ENCODE data around the gene PCDH9. TPM values are rescaled to one million over a fixed set of nuclear protein-coding genes. Genes with fewer than 3 reads are reported as not detected.

The PCDH9 gene
- total and polyA plus RNA-seq, 12 donors: 2.9 to 32.0 (median 15.4) TPM

DNA sequence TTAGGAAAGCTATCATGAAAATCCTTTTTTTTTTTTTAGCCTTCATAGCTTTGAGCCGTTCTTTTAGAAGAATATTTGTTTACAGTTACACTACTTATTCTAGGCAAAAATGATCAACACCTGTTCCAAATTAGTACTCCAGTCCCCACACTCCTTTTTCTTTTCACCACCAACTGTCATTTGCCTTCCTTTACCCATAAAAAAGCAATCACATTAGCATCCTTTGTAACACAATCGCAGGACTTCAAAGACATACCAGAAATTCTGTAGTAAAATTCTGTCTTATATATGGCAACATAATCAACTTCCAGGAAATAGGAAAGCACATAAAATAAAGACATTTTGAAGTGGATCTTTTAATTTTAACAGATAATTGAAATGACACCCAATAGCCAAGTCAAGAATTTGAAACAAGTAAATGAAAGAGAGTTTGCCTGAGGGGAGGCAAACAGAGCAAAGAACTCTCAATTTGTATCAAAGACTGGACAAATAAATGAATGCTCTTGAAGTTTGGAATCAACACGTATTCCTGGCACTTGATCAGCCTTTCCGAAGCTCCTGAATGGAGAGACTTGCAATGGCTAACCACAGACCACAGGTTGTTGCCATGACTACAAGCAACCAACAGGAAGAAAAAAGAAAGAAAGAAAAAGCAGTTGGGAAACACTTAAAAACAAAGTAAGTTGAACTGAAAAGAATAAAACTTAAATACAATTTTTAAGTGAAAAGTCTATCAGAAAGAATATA, 206.8 kb downstream of the PCDH9 start:
- DNase-seq (no peak), ATAC-seq (no peak)
- no peak overlapping the region for H3K27ac ChIP-seq
- TF ChIP-seq, protein P1, sequence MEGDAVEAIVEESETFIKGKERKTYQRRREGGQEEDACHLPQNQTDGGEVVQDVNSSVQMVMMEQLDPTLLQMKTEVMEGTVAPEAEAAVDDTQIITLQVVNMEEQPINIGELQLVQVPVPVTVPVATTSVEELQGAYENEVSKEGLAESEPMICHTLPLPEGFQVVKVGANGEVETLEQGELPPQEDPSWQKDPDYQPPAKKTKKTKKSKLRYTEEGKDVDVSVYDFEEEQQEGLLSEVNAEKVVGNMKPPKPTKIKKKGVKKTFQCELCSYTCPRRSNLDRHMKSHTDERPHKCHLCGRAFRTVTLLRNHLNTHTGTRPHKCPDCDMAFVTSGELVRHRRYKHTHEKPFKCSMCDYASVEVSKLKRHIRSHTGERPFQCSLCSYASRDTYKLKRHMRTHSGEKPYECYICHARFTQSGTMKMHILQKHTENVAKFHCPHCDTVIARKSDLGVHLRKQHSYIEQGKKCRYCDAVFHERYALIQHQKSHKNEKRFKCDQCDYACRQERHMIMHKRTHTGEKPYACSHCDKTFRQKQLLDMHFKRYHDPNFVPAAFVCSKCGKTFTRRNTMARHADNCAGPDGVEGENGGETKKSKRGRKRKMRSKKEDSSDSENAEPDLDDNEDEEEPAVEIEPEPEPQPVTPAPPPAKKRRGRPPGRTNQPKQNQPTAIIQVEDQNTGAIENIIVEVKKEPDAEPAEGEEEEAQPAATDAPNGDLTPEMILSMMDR (IDR thresholded peaks at IDR 0.05): no peak
- H3K27me3 ChIP-seq: no peaks in the 10 kb centered on the region
- no peaks in the 10 kb centered on the region for H3K4me1 ChIP-seq
- intact Hi-C loops (cut with DNase I): no loop called here
- H3K9me3 ChIP-seq: no peaks in the 10 kb centered on the region
- H3K36me3 ChIP-seq: no peaks in the 10 kb centered on the region
- H3K4me3 ChIP-seq: no peak overlapping the region
- WGBS, 2 donors: 58 to 61% methylated on average over 4 of the region's 4 CpGs

GRCh38 chr13:67018775-67019174, 211.4 kb downstream of the PCDH9 start:
- Histone ChIP-seq H3K9me3 (no peaks in the 10 kb centered on the region), H3K36me3 (no peaks in the 10 kb centered on the region), H3K27ac (no peak overlapping the region), H3K4me1 (no peaks in the 10 kb centered on the region), H3K27me3 (no peaks in the 10 kb centered on the region), H3K4me3 (no peak overlapping the region)
- 91 to 92% methylated on average over 3 of the region's 3 CpGs for WGBS, 2 donors
- no peak for ATAC-seq
- intact Hi-C loops (cut with DNase I): no loop called here
- TF ChIP-seq, protein P1 (IDR thresholded peaks at IDR 0.05): no peak
- DNase-seq: no peak

DNA sequence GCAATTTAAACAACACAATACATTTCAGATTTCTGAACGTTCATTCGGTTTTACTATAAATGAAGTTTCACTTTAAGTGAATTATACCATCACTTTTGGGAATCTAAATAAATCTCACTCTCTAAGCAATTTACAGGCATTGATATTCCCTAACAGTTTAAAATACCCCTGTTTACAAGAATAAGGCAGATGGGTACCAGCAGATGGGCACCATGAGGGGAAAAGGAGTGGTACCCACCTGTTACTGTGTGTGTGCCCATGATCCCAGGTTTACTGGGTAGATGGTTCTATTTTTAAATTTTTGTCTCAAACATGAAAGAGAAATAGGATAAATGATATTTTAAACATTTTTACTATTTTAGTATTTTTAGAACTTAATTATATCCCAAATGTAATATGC, 212.9 kb downstream of the PCDH9 start:
- Histone ChIP-seq H3K27ac (no peak overlapping the region), H3K36me3 (no peaks in the 10 kb centered on the region), H3K27me3 (no peaks in the 10 kb centered on the region), H3K4me3 (no peak overlapping the region), H3K9me3 (no peaks in the 10 kb centered on the region), H3K4me1 (no peaks in the 10 kb centered on the region)
- TF ChIP-seq, protein P1 (IDR thresholded peaks at IDR 0.05): no peak
- ATAC-seq: no peak
- intact Hi-C loops (cut with DNase I): no loop called here
- WGBS, 2 donors: 95 to 97% methylated on average over 2 of the region's 2 CpGs
- DNase-seq: no peak

DNA sequence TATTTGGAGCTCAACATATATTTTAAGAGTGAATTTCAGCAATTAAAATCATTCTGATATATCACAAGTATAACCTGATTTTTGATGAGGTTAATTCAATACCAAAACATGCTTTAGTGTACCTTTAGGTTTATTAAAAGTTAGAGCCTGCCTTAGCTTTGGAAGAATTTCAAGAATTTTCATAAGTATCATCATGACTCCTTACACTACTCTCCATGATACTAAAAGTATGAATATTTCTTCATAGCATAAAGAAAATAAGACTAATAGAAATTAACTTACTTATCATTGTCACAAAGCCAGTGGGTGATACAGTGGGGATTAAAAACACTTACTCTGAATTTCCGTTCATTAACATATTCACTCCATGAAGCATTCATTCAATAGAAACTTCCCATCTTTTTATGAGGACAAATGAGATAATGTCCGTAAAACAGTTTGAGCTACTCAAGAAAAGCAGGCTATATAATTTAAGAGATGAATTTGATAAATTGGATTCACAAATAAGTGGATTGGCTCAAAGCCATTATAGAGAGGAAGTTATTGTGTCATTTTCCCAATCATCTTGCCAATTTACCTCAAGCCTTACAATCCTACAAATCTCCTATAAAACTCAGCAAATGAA, 214.0 kb downstream of the PCDH9 start:
- no peaks in the 10 kb centered on the region for H3K4me1 ChIP-seq
- DNase-seq (no peak), ATAC-seq (no peak)
- H3K36me3 ChIP-seq: no peaks in the 10 kb centered on the region
- WGBS, 2 donors: 82 to 95% methylated on average over 2 of the region's 2 CpGs
- no peaks in the 10 kb centered on the region for H3K27me3 ChIP-seq
- TF ChIP-seq, protein P1 (IDR thresholded peaks at IDR 0.05): no peak
- H3K9me3 ChIP-seq: no peaks in the 10 kb centered on the region
- intact Hi-C loops (cut with DNase I): no loop called here
- H3K4me3 ChIP-seq: no peak overlapping the region
- H3K27ac ChIP-seq: no peak overlapping the region
